Activated CD8-positive, alpha-beta memory T cell treated with anti-CD3 and anti-CD28 coated beads, Interleukin-2, amount 50 U/mL, for 4 hours (primary cell): Measurements from ENCODE around the gene GULP1.
"Not testable (repeated sequence)": the region's sequence is repeated elsewhere in the genome, so short reads cannot be mapped to it uniquely, and the experiment has no call there.

Experiments
- DNase-seq: peaks from one replicate; pipeline ENCODE4 v3.0.0-alpha.2; 2020

GULP1 gene, protein sequence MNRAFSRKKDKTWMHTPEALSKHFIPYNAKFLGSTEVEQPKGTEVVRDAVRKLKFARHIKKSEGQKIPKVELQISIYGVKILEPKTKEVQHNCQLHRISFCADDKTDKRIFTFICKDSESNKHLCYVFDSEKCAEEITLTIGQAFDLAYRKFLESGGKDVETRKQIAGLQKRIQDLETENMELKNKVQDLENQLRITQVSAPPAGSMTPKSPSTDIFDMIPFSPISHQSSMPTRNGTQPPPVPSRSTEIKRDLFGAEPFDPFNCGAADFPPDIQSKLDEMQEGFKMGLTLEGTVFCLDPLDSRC

DNA sequence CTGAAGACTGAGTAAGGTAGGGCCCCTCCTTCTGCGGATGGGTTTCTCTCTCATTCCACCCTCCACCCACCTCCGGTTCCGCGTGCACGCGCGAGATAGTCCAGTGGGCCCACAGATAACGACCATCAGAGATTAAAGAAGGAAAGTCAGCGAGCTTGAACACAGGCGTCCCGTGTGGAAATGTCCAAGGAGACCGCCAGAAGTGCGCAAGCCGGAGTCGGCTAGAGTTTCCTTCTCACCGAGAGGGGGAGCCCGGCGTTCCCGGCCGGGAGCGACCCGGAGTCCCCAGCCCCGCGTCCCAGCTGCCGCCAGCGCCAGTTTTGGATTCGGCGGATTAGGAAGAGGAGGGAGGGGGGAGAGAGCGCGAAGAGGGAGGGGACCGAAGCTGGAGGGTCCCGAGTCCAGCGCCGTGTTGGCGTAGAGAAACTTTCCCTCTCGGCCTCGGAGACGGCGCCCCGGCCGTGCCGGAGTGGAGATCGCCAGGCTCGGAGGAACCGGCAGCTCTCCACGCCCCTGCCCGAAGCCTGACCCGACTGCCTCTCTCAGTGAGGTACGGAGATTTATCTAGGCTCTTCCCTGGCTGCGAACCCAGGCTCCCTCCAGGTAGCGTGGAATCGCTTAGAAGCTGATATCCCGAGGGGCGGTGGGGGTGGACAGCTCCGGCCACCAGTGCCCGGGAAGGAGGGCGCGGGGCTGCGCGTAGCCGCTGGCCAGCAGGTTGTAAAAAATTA is at the start of gene GULP1:
TSS of gene GULP1 (plus strand) at position 258 of the 731 bp plus-strand sequence. CDS start 185,829 bp downstream, outside the sequence.
- no peak for DNase-seq

DNA sequence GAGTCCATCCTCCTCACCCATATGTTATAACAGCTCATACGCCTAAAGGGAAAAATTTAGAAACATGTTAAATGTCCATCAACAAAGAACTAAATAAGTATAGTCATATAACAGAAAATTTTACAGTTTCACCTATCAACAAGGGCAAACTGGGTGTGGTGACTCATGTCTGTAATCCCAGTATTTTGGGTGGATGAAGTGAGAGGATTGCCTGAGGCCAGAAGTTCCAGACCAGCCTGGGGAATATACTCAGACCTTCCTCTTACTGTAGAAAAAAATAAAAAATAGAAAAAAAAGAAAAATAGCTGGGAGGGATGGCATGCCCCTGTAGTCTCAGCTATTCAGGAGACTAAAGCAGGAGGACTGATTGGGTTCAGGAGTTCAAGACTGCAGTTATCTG is 48.3 kb upstream of the GULP1 start:
- DNase-seq, result no peak

DNA sequence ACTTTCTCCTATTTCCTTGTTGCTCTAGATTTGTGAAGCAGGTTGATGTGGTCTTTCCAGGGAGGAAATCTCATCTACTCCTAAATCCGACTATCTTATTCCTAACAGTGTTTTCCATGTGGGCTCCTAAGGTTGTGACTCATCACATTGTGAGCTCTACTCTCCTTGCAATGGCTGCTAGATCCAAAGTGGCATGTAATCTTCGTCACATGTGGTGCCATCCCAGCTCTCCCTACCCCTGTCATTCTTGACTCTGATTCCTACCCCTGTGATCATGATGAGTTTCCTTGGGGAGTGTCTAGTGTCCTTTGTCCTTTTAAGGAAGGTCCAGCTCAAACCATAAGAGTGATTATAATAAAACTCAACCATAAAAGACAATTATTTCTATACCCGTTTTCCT is 47.3 kb upstream of the GULP1 start:
- no peak for DNase-seq

DNA sequence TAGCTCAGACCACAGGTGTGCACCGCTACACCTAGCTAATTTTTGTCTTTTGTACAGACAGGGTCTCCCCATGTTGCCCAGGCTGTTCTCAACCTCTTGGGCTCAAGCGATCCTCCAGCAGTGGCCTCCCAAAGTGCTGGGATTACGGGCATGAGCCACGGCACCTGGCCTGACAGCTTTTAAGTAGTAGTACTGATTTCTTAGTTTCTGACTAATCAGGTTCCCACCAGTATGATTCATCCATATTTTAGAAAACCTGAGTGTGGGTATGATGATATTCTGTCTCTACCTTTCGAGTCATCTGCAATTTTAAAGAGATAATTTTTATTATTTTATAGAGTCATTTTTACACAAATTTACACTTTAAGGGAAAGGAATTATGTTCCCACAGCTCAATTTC is 46.4 kb upstream of the GULP1 start:
- DNase-seq, result no peak

DNA sequence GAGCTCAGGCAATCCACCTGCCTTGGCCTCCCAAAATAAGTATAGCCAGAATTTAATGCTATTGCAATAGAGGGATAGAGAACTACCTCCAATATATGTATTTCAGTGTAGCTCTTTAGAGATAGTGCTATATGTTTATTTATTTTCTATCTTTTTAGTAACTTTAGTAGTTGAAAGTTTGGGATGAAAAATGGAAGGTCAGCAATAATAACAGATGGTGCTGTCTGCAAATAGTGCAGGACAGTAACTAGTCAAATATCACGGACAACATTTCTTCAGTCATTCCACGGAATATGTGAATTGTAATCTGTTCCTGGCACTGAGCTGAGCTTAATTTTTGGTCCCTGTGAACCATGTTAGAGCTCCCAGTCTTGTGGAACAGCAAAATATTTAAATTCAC is 43.2 kb upstream of the GULP1 start:
- DNase-seq, result no peak

DNA sequence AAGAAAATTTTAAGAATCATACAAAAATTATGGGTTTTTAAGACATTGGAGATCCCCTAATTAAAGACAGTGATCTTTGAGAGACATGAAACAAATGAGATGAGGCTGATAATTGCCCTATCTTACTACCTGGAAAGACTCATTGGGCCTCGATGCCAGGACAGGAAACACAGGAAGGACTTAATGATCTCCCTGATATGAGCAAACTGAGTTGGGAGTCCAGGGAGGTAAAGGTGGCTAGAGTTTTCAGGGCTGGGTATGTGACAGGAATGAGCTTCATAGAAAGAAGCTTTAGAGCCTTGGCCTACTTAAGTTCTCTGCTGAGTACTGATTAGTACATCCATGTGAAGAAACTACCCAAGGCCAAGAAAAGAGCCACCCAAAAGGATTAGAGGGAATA is 40.6 kb upstream of the GULP1 start:
- no peak for DNase-seq

DNA sequence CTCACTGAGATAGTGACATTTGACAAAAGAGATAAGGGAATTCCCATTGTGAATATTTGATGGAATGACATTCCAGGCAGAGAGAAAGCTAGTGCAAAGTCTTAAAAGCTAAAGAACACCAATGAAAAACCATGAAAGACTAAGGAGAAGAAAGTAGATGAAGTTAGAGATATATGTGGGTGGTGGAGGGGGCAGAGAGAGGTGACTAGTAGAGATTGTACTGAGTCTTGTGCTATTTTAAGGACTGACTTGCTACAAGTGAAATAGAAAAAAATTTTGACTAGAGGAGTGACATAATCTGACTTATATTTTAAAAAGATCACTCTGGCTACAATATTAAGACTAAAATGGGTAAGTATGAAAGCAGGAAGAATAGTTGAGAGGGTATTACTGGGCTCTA is 35.3 kb upstream of the GULP1 start:
- DNase-seq, result no peak

DNA sequence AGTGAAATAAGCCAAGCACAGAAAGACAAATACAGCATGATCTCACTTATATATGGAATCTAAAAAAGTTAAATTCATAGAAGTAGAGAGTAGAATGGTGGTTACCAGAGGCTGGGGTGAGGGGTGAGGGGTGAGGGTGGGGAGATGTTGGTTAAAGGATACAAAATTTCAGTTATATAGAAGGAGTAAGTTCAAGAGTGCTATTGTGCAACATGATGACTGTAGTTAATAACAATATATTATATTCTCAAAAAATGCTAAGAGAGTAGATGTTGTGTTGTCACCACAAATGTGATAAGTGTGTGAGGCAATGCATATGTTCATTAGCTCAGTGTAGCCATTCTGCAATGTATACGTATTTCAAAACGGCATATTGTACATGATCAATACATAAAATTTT is 26.4 kb upstream of the GULP1 start:
- no peak for DNase-seq

DNA sequence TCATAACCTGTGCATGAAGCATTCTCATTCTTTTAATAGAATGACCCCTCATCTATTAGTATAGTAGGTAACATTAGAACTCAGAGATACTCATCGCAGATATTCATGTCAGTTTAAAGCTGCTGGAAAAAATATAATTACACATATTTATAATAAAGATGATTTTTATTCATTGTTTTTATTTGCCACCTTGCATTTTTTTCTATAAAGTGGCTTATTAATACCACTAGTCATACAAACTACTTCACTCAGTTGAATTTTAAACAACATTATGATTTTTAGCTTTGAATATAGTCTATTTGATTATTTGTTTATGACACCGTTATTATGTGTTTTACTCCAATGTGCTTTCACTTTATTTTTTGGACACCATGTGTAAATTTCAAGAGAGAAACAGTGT is 23.9 kb upstream of the GULP1 start:
- DNase-seq, result no peak

DNA sequence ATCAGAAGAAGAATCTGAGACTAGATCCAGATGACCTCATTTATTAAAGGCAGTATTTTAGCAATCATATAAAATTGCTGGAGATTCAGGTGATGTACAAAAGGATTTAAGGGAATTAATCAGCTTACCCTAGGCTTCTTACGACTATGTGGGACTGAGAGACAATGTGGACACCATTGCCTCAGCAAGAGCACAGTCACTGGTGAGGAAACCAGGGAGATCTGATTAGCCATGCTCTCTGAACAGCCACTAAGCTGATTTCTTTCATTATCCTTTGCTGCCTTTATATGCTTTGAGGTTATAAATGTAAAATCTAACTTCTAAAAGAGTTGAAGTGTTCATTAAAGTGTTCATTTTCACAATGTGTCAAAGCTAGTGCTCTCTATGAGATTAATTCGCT is 22.7 kb upstream of the GULP1 start:
- no peak for DNase-seq

DNA sequence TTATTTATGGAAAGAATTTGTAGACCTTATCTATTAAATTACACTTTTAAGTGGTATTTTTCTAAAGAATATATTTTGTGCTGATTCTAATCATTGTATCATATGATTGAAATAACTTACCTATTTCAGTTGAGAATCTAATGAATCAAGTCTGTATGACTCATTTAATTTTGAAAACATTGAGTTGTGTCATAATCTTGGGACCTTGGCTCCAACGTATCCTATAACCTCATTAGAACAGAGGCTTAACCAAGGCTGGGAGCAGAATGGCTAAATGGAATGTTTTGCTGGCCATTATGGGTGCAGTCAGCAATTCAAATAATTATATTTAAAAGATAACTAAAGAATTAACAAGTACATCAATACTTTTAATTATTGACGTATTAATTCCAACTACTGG is 19.6 kb upstream of the GULP1 start:
- no peak for DNase-seq

DNA sequence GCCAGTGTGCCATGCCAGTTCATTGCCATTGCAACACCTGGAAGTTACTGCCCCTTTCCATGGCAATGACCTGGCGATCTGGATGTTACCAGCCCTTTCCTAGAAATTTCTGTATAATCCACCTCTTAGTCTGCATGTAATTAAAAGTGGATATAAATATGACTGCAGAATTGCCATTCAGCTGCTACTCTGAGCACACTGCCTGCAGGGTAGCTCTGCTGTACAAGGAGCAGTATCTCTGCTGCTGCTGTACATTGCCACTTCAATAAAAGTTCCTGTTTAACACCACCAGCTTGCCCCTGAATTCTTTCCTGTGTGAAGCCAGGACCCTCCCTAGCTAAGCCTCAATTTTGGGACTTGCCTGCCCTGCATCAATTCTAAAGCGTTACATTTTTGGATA is 17.4 kb upstream of the GULP1 start:
- DNase-seq, result no peak

DNA sequence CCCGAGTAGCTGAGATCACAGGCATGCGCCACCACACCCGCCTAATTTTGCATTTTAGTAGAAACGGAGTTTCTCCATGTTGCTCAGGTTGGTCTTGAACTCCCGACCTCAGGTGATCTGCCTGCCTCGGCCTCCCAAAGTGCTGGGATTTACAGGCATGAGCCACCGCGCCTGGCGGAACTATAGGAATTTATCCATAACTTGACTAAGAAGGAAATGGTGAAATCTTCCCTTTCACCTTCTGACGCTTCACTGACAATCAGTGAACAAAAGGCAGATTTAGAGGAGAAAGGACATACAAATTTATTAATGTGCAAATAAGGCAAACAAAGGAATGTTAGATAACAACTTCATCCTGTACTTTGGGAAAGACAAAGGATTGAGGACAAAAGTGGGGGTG is 15.4 kb upstream of the GULP1 start:
- no peak for DNase-seq

DNA sequence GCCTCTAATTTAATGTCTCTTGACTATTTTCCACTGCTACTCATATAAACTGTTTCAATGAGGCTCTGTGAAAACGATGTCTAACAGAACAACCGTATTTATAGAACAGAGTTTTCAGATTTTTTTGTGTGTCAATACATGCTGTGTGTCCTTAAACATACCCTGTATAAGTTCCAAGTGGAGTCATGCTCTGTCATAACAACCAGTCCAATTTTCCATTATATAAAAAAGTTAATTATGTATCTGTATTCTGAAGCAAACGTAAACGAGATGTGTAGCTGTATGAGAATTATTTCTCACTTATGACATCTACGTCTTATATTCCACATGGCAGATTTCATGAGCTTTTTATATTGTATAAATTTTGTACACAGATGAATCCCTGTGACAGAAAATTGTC is 13.9 kb upstream of the GULP1 start:
- DNase-seq, result no peak

DNA sequence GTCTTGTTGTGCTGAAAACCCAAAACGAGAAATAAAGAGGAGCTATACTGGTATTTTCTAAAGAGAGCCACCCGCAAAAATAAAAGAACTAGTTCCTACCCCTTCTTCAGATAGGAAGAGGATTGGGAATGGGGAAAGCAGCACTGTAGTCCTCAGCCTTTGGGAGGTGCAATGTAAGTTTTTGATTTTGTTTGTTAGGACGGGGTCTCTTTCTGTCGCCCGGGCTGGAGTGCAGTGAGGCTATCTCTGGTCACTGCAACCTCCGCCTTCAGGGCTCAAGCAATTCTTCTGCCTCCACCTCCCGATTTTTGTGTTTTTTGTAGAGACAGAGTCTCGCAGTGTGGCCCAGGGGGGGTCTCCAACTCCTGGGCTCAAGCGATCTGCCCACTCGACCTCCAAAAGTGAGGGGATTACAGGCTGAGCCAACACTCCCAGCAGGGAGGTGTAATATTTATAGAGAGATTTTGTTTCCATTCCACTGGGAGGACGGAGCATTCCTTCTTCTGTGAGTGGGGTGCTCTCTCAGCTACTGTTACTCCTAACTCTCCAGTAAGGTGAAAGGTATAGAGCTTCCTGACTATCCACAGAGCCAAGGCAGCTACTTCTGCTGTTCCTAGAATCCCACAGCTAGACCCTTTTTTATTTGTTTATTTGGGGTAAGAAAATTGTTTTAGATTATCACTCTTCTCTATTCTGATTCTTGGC is 13.1 kb upstream of the GULP1 start:
- DNase-seq, result no peak

DNA sequence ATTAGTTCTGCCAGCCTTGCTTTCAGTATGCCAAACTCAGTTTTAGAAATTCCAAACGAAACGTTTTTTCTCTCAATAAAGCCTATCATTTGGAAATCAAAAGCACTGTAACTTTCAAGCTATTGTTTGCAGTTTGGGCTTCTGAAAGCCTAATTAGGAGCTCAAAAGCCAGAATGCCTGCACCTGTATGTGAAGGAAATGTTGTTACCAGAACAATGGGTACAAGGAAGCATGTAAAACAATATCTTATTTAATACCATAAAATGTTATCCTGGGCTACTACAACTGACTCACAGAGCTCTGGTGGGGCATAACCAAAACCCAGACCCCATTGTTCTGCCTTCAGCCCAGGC is 12.6 kb upstream of the GULP1 start:
- no peak for DNase-seq

DNA sequence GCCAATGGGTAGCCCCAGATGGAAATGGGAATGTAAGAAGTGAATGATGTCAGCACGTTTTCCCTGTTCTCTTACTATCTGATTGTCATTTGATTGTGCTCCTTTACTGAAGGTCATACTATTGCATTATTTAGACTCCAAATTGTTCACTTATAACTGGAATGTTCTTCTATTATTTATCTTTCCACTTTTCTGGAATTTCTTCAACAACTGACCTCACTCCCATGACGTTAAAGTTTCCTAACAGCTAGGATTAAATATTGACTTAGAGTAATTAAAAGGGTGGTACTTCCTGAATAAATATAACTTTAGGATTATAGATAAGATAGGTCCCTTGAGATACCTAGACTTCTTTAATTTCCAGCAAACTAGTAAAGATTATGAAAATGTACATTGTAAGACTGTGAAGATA is 10.9 kb upstream of the GULP1 start:
- no peak for DNase-seq

DNA sequence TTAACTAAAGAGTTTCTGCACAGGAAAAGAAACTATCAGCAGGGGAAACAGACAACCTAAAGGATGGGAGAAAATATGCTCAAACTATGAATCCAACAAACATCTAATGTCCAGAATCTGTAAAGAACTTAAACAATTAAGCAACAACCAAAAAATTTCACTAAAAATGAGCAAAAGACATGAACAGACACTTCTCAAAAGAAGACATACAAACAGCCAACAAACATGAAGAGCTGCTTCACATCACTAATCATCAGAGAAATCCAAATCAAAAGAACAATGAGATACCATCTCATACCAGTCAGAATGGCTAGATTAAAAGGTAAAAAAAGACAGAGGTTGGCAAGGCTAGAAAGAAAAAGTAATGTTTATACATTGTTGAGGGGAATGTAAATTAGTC is 8.8 kb upstream of the GULP1 start:
- no peak for DNase-seq

DNA sequence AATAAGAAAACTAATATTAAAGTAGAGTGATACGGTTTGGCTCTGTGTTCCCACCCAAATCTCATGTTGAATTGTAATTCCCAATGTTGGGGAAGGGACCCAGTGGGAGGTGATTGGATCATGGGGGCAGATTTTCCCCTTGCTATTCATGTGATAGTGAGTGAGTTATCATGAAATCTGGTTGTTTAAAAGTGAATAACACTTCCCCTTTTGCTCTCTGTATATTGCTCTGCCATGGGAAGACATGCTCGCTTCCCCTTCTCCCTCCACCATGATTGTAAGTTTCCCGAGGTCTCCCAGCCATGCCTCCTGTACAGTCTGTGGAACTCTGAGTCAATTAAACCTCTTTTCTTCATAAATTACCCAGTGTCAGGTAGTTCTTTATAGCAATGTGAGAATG is 7.4 kb upstream of the GULP1 start:
- DNase-seq, result not testable (repeated sequence)

DNA sequence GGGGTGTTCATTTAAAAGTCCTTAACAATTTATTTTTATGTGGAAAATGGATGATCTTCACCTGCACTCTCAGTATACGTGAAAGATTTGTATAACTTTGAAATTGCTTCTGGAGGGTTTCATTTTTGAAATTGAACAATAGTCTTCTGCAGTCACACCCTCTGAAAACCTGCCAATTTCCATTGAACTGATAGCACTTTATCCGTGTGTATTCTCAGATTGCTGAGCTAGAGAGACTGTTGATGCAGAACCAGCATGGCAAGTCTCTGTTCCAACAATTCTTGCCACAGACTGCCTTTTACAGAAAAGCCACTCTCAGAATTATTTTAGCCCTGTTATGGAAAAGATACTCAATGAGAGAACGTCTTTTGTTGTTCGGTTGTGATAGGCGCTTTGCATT is 6.6 kb upstream of the GULP1 start:
- DNase-seq, result no peak

DNA sequence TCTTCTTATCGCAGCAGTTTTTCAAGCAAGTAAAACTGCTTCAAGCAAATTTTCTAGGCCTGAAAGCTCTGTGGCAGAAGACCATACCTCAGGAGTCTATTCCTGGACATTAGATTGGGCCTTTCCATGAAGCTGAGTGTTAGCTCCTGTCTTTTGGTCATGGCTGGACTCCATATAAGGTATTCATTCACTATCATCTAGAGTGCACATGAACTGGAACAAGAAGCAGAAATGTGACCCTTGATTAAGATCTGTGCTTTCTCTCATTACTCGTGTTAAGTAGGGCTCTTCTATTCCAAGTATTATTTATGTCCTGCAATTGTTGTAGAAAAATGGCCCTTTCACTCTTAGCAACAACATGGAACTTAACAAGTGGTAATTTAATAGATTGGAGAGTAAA is 5.9 kb upstream of the GULP1 start:
- DNase-seq, result no peak

DNA sequence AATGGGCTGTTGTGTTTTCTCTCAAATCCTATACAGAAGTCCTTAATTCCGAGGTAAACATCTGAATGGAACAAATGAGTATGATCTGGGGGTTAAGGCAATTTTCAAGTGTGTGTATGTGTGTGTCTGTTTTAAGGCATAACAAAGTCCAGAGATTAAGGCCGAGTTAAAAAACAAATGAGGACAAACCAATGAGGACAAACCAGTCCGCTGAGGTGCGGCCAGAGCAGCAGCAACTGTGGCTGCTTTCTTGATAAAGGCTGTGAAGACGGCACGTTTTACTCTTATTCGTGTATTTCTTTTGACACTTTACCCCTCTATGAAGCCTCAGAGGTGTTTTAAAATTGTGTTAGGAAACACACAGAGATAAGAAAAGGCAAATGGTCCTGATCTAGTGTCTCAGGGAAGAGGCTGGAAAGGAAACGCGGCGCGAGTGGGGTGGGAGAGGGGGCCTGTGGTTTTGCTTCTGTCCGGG is 495 bp upstream of the GULP1 start:
- DNase-seq, result no peak

DNA sequence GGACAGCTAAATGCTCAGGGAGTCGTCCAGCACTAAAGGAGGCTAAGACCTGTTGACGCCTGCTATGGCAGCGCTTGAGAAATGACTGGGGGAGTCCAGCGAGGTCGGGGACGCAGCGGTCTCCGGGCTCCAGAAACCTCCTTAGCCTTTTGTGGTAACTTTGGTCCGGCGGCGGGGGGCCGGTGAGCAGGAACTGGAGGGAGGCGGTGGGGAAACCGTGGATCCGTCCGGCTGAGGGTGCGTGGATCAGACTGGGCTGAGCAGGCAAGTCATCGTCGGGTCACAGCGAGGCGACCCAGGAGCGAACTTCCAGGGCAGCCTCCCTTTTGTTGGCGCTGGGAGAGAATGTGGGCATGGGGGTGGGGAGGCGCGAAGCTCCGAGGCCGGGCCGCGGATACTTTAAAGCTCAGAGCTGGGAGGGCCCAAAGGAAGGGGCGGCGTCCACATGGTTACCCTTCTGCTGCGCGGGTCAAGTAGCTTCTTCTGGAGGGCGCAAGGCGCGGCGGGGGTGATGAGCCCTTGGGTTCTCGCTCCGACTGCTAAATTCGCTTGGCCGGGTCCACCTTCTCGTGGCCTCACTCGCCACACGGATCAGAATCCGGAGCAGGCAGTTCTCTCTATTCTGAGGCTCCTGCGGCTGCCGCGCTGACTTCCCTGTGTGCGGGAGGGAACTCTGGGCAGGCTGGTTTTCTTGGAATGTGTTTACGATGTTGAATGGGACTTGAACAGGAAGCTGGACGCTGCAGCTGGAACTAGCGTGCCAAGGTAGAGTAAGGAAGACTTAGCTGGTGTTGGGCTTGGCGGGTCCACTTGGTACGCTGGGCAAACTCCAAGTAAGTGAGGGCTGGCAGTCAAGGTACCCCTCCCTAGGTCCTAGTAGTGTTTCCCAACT is 920 bp downstream of the GULP1 start:
- DNase-seq, result no peak
